Left hindlimb (tissue), 1 donor: Measurements from ENCODE around the gene MMP15.

Experiments
- DNase-seq: peaks from one replicate; pipeline ENCODE4 v3.0.0-alpha.2; 2018

Gene MMP15

DNA sequence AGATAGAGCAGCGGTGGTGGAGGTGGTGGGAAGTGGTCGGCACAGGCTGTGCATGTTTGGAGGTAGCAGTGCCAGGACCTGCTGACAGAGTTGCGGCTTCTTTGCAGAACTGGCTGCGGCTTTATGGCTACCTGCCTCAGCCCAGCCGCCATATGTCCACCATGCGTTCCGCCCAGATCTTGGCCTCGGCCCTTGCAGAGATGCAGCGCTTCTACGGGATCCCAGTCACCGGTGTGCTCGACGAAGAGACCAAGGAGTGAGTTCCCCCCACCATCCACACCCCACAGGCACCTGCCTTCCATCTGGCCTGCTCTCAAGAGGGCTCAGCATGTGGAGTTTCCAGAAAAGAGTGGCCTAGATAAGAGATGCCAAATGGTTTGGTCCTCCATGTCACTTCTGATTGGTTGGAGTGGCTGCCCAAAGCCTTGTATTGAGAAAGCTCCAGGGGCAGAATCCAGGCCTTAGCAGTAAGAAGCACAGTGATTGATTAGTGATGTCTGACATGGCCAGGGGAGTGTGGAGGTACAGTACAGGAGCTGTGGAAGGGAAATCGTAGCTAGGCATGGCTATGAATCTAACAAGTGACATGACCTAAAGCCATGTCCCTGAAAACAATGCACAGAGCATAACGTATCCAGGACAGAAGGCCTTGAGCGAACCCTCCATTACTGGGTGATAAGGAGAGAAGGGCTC, 12.0 kb downstream of the MMP15 start:
- no peak for DNase-seq

DNA sequence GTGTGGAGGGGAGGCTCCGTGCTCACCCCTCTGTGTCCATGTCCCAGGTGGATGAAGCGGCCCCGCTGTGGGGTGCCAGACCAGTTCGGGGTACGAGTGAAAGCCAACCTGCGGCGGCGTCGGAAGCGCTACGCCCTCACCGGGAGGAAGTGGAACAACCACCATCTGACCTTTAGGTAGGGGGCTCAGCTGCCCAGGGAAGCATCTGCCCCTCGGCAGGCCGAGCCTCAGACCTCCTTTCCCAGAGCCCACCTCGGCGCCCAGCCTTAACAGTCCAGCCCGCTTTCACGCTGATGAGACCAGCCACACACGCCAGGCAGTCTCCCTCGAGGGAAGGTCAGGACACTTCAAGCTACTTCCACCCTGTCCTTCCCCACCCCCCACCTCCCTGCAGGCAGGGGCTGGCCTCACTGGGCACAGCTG, 12.7 kb downstream of the MMP15 start:
- DNase-seq = no peak

DNA sequence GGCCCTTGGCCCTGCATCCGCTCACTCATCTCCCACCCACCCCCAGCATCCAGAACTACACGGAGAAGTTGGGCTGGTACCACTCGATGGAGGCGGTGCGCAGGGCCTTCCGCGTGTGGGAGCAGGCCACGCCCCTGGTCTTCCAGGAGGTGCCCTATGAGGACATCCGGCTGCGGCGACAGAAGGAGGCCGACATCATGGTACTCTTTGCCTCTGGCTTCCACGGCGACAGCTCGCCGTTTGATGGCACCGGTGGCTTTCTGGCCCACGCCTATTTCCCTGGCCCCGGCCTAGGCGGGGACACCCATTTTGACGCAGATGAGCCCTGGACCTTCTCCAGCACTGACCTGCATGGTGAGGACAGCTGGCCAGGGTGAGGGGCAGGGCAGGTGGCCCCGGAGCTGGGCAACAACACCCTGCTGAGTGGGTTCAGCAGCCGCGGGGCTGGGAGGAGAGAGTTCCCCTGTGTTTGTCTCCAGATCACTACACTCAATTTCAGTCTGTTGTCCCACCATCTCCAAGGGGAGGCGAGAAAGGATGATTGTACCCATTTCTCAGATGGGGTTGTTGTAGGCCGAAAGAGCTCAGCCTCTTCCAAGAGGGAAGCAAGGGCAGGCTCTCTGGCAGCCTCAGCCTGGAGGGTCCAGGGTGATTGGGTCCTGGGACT, 14.4 kb downstream of the MMP15 start:
- DNase-seq = no peak

DNA sequence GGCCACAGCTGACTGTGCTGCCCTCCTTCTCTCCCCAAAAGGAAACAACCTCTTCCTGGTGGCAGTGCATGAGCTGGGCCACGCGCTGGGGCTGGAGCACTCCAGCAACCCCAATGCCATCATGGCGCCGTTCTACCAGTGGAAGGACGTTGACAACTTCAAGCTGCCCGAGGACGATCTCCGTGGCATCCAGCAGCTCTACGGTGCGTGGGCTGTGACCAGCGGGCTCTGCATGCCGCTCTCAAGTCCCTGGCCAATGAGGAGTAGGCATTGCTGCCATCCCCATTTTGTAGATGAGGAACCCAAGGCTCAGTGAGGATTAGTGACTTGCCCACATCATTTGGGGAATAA, 14.9 kb downstream of the MMP15 start:
- no peak for DNase-seq

DNA sequence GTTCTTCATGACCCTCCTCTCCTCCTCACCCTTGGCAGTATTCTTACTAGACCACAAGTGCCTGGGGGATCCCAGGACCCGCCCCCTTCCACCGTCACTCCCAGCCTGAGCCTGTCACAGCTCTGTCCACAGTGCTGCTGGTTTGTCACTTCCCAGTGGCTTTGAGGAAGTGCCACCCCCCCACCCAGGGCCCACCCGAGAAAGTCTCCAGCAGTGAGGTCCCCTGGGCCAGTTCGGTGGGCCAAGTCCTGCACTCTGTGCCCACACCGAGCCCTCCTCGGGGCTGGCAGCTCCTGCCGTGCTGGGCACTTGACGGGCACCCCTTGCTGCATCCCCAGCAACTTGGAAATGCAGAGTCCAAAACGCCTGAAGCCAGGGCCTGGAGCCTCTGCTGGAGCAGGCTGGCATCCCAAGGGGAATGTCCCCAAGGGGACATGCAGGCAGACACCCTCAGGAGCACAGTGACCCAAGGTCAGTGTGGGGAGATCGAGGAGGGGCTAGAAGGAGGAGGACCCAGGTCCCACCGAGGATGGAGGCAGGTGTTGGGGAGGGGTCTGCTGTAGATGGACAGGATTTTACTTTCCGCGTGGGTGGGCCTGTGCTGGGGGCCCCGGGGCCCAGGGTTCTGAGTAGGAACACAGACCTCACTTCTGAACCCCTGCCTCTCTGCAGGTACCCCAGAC, 15.5 kb downstream of the MMP15 start:
- peak; percentile 12 for DNase-seq

- DNase-seq = peak; percentile 8
These were observed 16.0 kb downstream of the MMP15 start for GRCh38 chr16:58041628-58041955.

GRCh38 chr16:58042001-58042885, 16.7 kb downstream of the MMP15 start:
- DNase-seq = peak; percentile 24

GRCh38 chr16:58042886-58043515, 17.4 kb downstream of the MMP15 start:
- peak; percentile 6 for DNase-seq

GRCh38 chr16:58043571-58044155, 18.1 kb downstream of the MMP15 start:
- peak; percentile 11 for DNase-seq

GRCh38 chr16:58044266-58045019, 18.9 kb downstream of the MMP15 start:
- peak; percentile 19 for DNase-seq

- no peak for DNase-seq
These were observed 19.5 kb downstream of the MMP15 start for GRCh38 chr16:58045096-58045495.

DNA sequence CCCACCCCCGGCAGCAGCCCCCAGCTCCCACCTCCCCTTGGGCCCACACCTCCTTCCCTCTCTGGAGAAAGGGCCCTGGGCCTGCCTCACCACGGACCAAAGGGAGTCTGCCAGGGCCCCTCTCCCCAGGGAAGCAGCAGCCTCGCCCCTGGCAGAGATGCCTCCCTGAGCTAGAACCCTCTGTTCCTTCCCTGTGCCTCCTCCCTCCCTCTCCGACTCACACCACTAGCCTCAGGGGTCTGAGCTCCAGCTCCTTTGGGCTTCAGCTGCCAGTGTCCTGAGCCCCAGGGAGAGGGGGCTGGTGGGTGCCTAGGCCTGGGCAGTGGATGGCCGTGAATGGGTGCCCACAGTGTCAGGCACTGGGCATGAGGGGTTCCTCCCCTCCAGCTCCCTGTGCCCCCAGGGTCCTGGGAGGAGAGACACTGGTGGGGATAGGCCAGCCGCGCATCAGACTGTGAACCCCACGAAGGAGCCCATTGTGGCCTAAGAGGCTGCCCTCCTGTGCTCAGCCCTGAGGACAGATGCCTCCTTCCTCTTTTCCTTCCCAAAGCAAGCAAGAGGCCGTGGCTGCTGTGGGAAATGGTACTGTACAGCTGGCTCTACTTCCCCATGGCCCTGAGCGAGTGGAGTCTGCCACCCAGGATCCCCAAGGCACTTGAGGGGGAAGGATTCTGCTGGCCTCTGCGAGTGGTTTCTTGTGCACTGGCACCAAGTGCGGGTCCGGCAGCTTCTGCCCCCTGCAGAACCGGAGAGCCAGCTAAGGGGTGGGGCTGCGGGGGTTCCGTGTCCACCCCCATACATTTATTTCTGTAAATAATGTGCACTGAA, 20.7 kb downstream of the MMP15 start:
- DNase-seq = no peak

GRCh38 chr16:58046936-58047335, 21.4 kb downstream of the MMP15 start:
- no peak for DNase-seq

DNA sequence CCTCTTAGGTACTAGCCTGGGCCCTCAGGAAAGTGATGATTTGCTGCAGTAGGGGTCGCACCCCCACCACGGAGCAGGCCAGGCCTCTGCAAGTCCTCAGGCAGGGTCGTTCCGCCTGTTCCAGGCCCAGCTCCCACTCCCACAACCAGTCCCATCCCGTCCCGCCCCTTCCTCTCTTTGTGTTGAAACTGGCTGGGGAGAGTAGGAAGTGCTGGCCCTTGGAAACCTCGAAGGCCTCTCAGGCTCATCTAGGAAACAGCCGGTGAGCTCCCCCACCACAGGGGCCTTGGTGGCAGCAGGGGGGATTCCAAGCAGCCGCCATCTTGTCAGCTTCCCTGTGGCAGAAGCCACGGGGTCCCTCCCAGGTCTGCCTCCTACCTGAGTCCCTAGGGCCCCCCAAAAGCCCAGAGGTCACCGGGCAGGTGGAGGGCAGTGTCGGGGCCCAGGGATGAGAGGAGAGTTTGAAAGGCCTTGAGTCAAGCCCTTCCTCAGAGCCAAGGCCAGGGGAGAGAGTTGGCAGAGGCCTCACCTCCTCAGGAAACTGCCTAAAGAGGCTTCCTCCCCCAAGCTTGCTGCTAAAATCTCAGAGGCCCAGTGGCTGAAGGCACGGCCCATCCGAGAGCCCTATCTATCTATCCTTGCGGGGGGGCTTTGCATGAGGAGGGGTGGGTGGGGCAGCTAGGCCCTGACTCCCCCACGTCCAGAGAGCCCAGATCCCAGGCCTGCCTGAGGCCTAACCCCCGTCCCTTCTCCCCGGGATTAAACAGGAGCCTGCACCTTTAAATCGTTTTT, 22.2 kb downstream of the MMP15 start:
- DNase-seq = no peak

GRCh38 chr16:58048494-58049231, 23.1 kb downstream of the MMP15 start:
- DNase-seq = no peak

GRCh38 chr16:58049232-58050185, 24.0 kb downstream of the MMP15 start:
- DNase-seq = no peak

- no peak for DNase-seq
These were observed 25.7 kb downstream of the MMP15 start for GRCh38 chr16:58051296-58051695.
